Left ventricle myocardium superior (tissue), 1 donor: ENCODE results near the gene SUMO1. TPM values are rescaled to one million over a fixed set of nuclear protein-coding genes. Genes with fewer than 3 reads are reported as not detected.

Source experiments
- ATAC-seq: fragments of 200-7000 bp; cut with Tn5 transposase; one replicate; pipeline ENCODE4 v1.9.1; 2020; ENCODE audit warnings: mild to moderate bottlenecking, moderate library complexity
- DNase-seq: peaks from one replicate; pipeline ENCODE4 v3.0.0-alpha.2; 2020
- intact Hi-C: fragments of 100-400 bp; cut with micrococcal nuclease; formaldehyde crosslinking; loops from one replicate; pipeline ENCODE4 v1.11.0; 2022
- total RNA-seq: library from RNA; stranded (reverse); fragmentation: NEBNext Ultra II Directional; extraction: Animal tissue kit (Norgen Biotek cat#: 25700); gene quantifications from one replicate; pipeline ENCODE4 v1.2.1, GENCODE V29; 2021
- donor health status: DM: no; HTN: yes; CAD: no; lungs with severe emphysema.

Gene SUMO1
- total RNA-seq, 1 donor from 2014 or later: 69.1 TPM

DNA sequence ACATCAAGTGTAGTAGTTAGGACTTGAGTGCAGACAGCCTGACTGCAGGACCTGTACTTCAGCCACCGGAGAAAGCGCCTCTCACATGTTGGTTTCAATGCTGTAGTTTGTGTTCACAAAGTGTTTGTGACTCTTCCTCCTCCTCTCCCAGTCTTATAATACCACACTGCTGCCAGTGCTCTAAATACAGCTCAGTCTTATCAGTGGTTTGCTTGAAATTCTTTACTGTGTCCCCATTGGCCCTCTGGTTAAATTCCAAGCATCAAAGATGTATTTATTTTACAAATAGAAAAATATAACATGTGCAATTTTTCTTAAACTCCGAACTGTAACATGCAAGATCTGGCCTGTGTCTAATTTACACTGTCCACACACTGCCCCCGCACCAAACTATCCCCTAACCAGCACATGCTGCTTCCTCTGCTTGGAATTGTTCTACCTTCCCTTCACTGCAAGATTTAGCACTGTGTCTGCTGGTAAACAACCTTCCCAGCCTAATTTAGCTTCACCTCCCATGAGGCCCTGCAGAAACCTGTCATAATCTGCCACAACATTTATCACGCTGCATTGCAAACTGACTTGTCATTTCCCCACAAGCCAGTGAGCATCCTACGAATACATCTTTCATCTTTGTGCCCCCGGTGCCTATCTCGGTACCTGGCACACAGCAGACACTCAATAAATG lies 77.1 kb downstream of the SUMO1 start:
- DNase-seq (no peak), ATAC-seq (peak; percentile 85)
- intact Hi-C loops: no loop called here

DNA sequence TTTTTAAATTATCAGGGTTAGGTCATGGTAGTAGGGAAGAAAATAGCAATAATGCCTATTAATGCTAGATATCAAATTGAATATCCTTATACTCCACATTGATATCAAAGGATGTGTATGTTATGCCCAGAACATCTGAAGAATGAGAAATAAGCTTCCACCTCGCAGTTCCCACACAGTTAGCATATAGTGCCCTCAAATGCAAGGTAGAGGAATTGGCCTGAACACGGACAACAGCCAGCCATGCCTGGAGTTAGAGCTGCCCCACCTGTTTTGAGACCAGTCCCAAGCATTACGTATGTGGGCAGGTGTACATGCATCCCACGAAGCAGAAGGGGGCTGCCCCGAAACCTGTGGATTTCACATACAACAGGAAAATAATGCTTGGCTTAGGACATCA lies 79.6 kb downstream of the SUMO1 start:
- peak; percentile 51 for ATAC-seq
- intact Hi-C loops: no loop called here
- DNase-seq: no peak

DNA sequence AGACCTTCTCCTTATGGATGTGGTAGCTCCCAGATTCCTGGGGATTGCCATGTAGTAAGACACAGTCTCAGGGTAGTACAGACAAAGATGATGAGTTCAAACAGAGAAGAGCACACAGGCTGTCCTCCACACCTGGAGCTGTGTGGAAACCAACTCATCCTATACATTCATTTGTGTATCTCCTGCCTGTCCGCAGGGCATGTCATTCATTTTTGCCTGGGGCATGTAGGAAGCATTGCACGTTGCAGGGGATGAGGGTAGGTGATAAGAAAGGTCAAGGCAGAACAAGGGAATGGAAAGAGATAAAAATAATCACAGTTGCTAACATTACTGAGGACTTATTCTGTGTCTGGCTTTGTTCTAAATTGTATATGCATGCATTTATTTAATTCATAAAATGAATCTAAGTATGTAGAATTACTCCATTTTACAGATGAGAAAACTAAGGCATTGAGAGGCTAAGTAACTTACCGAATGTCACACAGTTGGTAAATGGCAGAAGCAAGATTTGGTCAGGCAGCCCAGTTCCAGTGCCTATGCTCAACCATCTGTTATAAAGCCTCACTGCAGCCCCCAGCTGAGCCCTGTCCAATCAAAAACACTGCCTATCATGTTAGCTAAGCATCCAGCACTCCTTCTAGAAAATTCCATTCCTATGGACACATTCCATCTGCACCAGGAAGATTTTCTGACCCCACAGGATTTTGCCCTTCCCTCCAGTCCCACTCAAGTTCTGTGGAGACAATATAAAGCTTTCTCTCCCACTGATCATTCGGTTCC lies 81.0 kb downstream of the SUMO1 start:
- DNase-seq (no peak), ATAC-seq (no peak)
- intact Hi-C loops: no loop called here

Other genes with a start within 250 kb of the SUMO1 start
- gene FZD7, start 204.7 kb downstream of the SUMO1 start, total RNA-seq: 24.6 TPM
- gene KIAA2012, start 165.3 kb downstream of the SUMO1 start, total RNA-seq: not detected
- gene NOP58, start 27.2 kb upstream of the SUMO1 start, total RNA-seq: 22.5 TPM
- 50.0 TPM for gene BMPR2, start 137.7 kb upstream of the SUMO1 start, total RNA-seq